ENCODE results near the gene RTL1. TPM values are rescaled to one million over a fixed set of nuclear protein-coding genes. Genes with fewer than 3 reads are reported as not detected.

RTL1 gene
- total RNA-seq, 1 donor from 2014 or later, result 1.1 TPM

GRCh38 chr14:100879782-100880181 is 23.7 kb downstream of the RTL1 start:
- no peak for TF ChIP-seq CTCF (IDR thresholded peaks at IDR 0.05; ENCODE audit: insufficient read depth, low read length, poor library complexity, severe bottlenecking)
- DNase-seq (ENCODE audit: low read depth), result no peak
- no peaks in the 10 kb centered on the region for H3K36me3 ChIP-seq (ENCODE audit: control insufficient read depth, insufficient read depth, low read length)
- H3K4me3 ChIP-seq (ENCODE audit: low read depth, low read length), result no peak overlapping the region
- no peaks in the 10 kb centered on the region for H3K27me3 ChIP-seq (ENCODE audit: control insufficient read depth, insufficient read depth, low read length)

- Histone ChIP-seq H3K27me3 (ENCODE audit: control insufficient read depth, insufficient read depth, low read length) (no peaks in the 10 kb centered on the region), H3K36me3 (ENCODE audit: control insufficient read depth, insufficient read depth, low read length) (no peaks in the 10 kb centered on the region), H3K4me3 (ENCODE audit: low read depth, low read length) (no peak overlapping the region)
- TF ChIP-seq CTCF (IDR thresholded peaks at IDR 0.05; ENCODE audit: insufficient read depth, low read length, poor library complexity, severe bottlenecking), result no peak
- no peak for DNase-seq (ENCODE audit: low read depth)
Observed at GRCh38 chr14:100879194-100879593, 24.3 kb downstream of the RTL1 start.

GRCh38 chr14:100878271-100879146 is 25.0 kb downstream of the RTL1 start:
- Histone ChIP-seq H3K4me3 (ENCODE audit: low read depth, low read length) (no peak overlapping the region), H3K36me3 (ENCODE audit: control insufficient read depth, insufficient read depth, low read length) (no peaks in the 10 kb centered on the region), H3K27me3 (ENCODE audit: control insufficient read depth, insufficient read depth, low read length) (no peaks in the 10 kb centered on the region)
- no peak for DNase-seq (ENCODE audit: low read depth)
- TF ChIP-seq CTCF (IDR thresholded peaks at IDR 0.05; ENCODE audit: insufficient read depth, low read length, poor library complexity, severe bottlenecking), result no peak

GRCh38 chr14:100875861-100876590 is 27.5 kb downstream of the RTL1 start:
- DNase-seq (ENCODE audit: low read depth), result no peak
- Histone ChIP-seq H3K36me3 (ENCODE audit: control insufficient read depth, insufficient read depth, low read length) (no peaks in the 10 kb centered on the region), H3K27me3 (ENCODE audit: control insufficient read depth, insufficient read depth, low read length) (no peaks in the 10 kb centered on the region), H3K4me3 (ENCODE audit: low read depth, low read length) (no peak overlapping the region)
- no peak for TF ChIP-seq CTCF (IDR thresholded peaks at IDR 0.05; ENCODE audit: insufficient read depth, low read length, poor library complexity, severe bottlenecking)

GRCh38 chr14:100875126-100875525 is 28.4 kb downstream of the RTL1 start:
- Histone ChIP-seq H3K4me3 (ENCODE audit: low read depth, low read length) (no peak overlapping the region), H3K27me3 (ENCODE audit: control insufficient read depth, insufficient read depth, low read length) (no peaks in the 10 kb centered on the region), H3K36me3 (ENCODE audit: control insufficient read depth, insufficient read depth, low read length) (no peaks in the 10 kb centered on the region)
- no peak for TF ChIP-seq CTCF (IDR thresholded peaks at IDR 0.05; ENCODE audit: insufficient read depth, low read length, poor library complexity, severe bottlenecking)
- DNase-seq (ENCODE audit: low read depth), result no peak
